Endothelial cell of umbilical vein (primary cell): ENCODE results near the gene SOX8. TPM values are rescaled to one million over a fixed set of nuclear protein-coding genes. Genes with fewer than 3 reads are reported as not detected.

Experiments used
- BruUV-seq: library from RNA; stranded (reverse); fragments of 400-500 nt; replicated peaks from 2 replicates; lab custom pipeline; 2021; lab: Mats Ljungman, UMichigan
- CTCF ChIA-PET: fragments of 300-600, 350-600 bp; sonication (Branson Sonifier 250); formaldehyde crosslinking; loops from one replicate; lab custom pipeline; 2021; ENCODE audit warnings: antibody characterized with exemption, inconsistent platforms; lab: Charles Lee
- POLR2A ChIA-PET: fragments of 300-600, 350-600 bp; sonication (Branson Sonifier 250); formaldehyde crosslinking; loops from one replicate; lab custom pipeline; 2021; ENCODE audit warnings: antibody characterized with exemption, inconsistent platforms; lab: Charles Lee
- DNase-seq: peaks from one replicate; pipeline ENCODE4 v3.0.0-alpha.2; 2011; ENCODE audit warnings: low read depth, low spot score
- FAIRE-seq: peaks from 2 replicates; lab custom pipeline; 2011; peaks lifted over from hg19 to GRCh38; lab: Jason Lieb, UNC
- H2AFZ ChIP-seq: 2 replicates; pipeline ENCODE4 v1.6.0; 2012; ENCODE audit warnings: low read depth, low read length, control low read depth, inconsistent platforms
- H3K27ac ChIP-seq: 2 replicates; pipeline ENCODE4 v1.5.1; 2011; ENCODE audit warnings: low read depth, mild to moderate bottlenecking, control low read depth, low read length, moderate library complexity; ENCODE audit not compliant: insufficient read depth
- H3K27me3 ChIP-seq, 2 experiments: 2 replicates each; pipeline versions ENCODE4 v1.6.0 to v1.6.1; 2011; ENCODE audit warnings: low read length in 2 of 2, mixed read lengths in 1 of 2; ENCODE audit not compliant: control insufficient read depth in 2 of 2, insufficient read depth in 2 of 2
- H3K36me3 ChIP-seq, 2 experiments: 2 replicates in 1 of 2; 3 replicates in 1 of 2; pipeline ENCODE4 v1.5.1; 2011; ENCODE audit warnings: low read length in 2 of 2, mild to moderate bottlenecking in 1 of 2, moderate library complexity in 1 of 2; ENCODE audit not compliant: control insufficient read depth in 2 of 2, insufficient read depth in 2 of 2; ENCODE audit errors: extremely low read depth in 1 of 2
- H3K4me1 ChIP-seq: 3 replicates; pipeline ENCODE4 v1.5.1; 2011; ENCODE audit warnings: mild to moderate bottlenecking, low read length; ENCODE audit not compliant: control insufficient read depth, insufficient read depth; ENCODE audit errors: extremely low read depth
- H3K4me2 ChIP-seq: 2 replicates; pipeline ENCODE4 v1.6.1; 2011; ENCODE audit warnings: low read length, control low read depth, mixed read lengths; ENCODE audit not compliant: insufficient read depth
- H3K4me3 ChIP-seq, 3 experiments: fragments of 200-600 bp in 1 of 3; sonication (generic), shearing (Covaris generic) in 1 of 3; replicated peaks in 1 of 3; 2 replicates each; pipeline ENCODE4 v1.5.1; 2011 to 2016; ENCODE audit warnings: control low read depth in 3 of 3, low read length in 3 of 3, mild to moderate bottlenecking in 2 of 3, inconsistent platforms in 1 of 3, low read depth in 1 of 3, moderate library complexity in 1 of 3; ENCODE audit not compliant: insufficient read depth in 1 of 3
- H3K79me2 ChIP-seq: 2 replicates; pipeline ENCODE4 v1.6.0; 2012; ENCODE audit warnings: low read length, inconsistent platforms; ENCODE audit not compliant: control insufficient read depth, insufficient read depth
- H3K9ac ChIP-seq: replicated peaks from 2 replicates; pipeline ENCODE3; 2011; ENCODE audit warnings: low read length, control low read depth; ENCODE audit not compliant: insufficient read depth; ENCODE audit errors: extremely low read depth
- H3K9me1 ChIP-seq: replicated peaks from 3 replicates; pipeline ENCODE4 v1.6.0; 2011; ENCODE audit warnings: mild to moderate bottlenecking, low read length; ENCODE audit not compliant: control insufficient read depth, insufficient read depth; ENCODE audit errors: extremely low read depth
- H3K9me3 ChIP-seq: replicated peaks from 2 replicates; pipeline ENCODE4 v1.5.1; 2012; ENCODE audit warnings: low read length, inconsistent platforms; ENCODE audit not compliant: control insufficient read depth, insufficient read depth
- H4K20me1 ChIP-seq: replicated peaks from 2 replicates; pipeline ENCODE3; 2011; ENCODE audit warnings: mild to moderate bottlenecking, low read length; ENCODE audit not compliant: control insufficient read depth, insufficient read depth; ENCODE audit errors: extremely low read depth
- EZH2 ChIP-seq: IDR thresholded peaks from 2 replicates; pipeline ENCODE4 v1.6.1; 2012; ENCODE audit warnings: borderline replicate concordance, low read depth, mild to moderate bottlenecking, moderate library complexity, low read length, inconsistent platforms; ENCODE audit not compliant: severe bottlenecking
- FOS ChIP-seq: IDR thresholded peaks from 2 replicates; pipeline ENCODE4 v1.6.1; 2011; ENCODE audit warnings: mild to moderate bottlenecking, low read length, moderate library complexity, borderline replicate concordance; ENCODE audit not compliant: insufficient read depth
- GATA2 ChIP-seq: IDR thresholded peaks from 2 replicates; pipeline ENCODE4 v1.7.0; 2011; ENCODE audit warnings: low read depth, mild to moderate bottlenecking, moderate library complexity, mixed read lengths, low read length; ENCODE audit not compliant: insufficient read length, insufficient read depth
- JUN ChIP-seq: IDR thresholded peaks from 2 replicates; pipeline ENCODE4 v1.6.1; 2011; ENCODE audit warnings: borderline replicate concordance, low read depth; ENCODE audit not compliant: insufficient read length, insufficient read depth
- MYC ChIP-seq: IDR thresholded peaks from one replicate; pipeline ENCODE4 v1.6.1; 2011; ENCODE audit warnings: mild to moderate bottlenecking, low read depth, low read length
- POLR2A ChIP-seq: IDR thresholded peaks from 2 replicates; pipeline ENCODE4 v1.6.1; 2012; ENCODE audit warnings: low read depth, mild to moderate bottlenecking, control low read depth, low read length
- POLR2AphosphoS5 ChIP-seq: IDR thresholded peaks from 2 replicates; pipeline ENCODE4 v1.6.1; 2012; ENCODE audit warnings: low read depth, mild to moderate bottlenecking, control low read depth, low read length, moderate library complexity; ENCODE audit not compliant: insufficient read depth
- dilution Hi-C: fragments of 300-500 bp; cut with MboI; formaldehyde crosslinking; loops from one replicate; pipeline ENCODE4 v1.15.0; 2019; ENCODE audit warnings: low sequenced_read_pairs; ENCODE audit not compliant: extremely low pct_ligation_motif_present
- intact Hi-C: fragments of 100-400 bp; cut with micrococcal nuclease; formaldehyde crosslinking; loops from one replicate; pipeline ENCODE4 v1.10.0; 2022
- polyA plus RNA-seq, 4 experiments: library from polyadenylated mRNA; depleted of rRNA in 3 of 4; stranded (reverse) in 3 of 4; unstranded in 1 of 4; fragments of >200 nt; gene quantifications; 2 replicates each; pipeline versions ENCODE4 v1.2.1 to v1.2.3, GENCODE V29; 2011 to 2012; ENCODE audit warnings: missing spikeins in 1 of 4
- total RNA-seq: library from RNA; stranded (reverse); gene quantifications from 2 replicates; pipeline ENCODE4 v1.2.3, GENCODE V29; 2021
- TF ChIP-seq, protein P1 (sequence below): IDR thresholded peaks from 2 replicates; pipeline ENCODE4 v1.6.1; 2011; ENCODE audit not compliant: insufficient read depth, insufficient read length
- TF ChIP-seq, protein P2 (sequence below), 2 donors: IDR thresholded peaks; 1 replicate in 1 of 2; 2 replicates in 1 of 2; pipeline ENCODE4 v1.5.1; 2011; ENCODE audit warnings: low read length in 2 of 2, mild to moderate bottlenecking in 2 of 2, moderate library complexity in 2 of 2, control low read depth in 1 of 2, inconsistent platforms in 1 of 2, low read depth in 1 of 2; ENCODE audit not compliant: insufficient read depth in 1 of 2; ENCODE audit errors: extremely low read depth in 1 of 2

SOX8 gene
- total and polyA plus RNA-seq, 2 donors (not counting 3 experiments of a cell fraction or from before 2014, with no cell fraction given): 0.52 to 0.53 TPM

DNA sequence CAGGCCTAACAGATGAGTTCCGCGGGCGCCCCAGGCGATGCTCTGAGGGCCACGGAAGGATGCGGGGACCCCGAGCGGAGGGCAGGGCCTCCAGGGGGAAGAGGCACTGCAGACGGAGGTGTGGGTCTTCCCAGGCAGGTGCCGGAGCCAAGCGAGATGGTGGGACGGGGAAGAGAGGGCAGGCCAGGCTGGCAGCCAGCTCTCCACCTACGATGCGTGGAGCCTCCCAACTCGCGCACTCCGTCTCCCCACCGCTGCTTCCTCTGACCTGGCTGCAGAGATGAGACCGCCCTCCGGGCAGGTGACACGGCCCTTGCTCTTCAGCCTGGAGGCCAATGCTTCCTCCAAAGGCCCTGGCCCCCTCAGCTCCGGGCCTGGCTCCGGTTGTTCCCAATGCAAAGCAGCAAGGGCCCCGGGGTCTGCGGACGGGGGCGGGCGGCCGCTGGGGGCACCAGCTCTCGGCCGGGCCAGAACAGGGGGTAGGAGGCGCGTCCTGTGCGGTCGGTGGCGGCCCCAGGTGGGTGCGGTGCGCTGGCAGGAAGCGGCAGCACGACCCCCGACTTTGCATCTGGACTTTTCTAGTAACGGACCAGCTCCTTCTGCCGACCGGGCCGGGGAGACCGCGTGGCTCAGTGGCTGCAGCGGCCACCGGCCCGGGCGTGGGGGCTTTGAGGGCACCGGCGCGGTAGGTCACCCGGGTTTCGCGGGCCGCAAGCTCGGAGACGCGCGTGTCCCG is 1.5 kb upstream of the SOX8 start:
- H3K9me3 ChIP-seq: no peaks in the 10 kb centered on the region
- dilution Hi-C loops (no loop called here), intact Hi-C loops (loop anchor here (2.0 kb wide), 1 partner anchor 17 kb away; no protein-coding TSS in a partner anchor)
- H3K9ac ChIP-seq: no peak overlapping the region
- no peak for TF ChIP-seq FOS
- no peak for TF ChIP-seq EZH2
- TF ChIP-seq MYC: no peak
- TF ChIP-seq, protein P1, sequence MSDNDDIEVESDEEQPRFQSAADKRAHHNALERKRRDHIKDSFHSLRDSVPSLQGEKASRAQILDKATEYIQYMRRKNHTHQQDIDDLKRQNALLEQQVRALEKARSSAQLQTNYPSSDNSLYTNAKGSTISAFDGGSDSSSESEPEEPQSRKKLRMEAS: no peak
- TF ChIP-seq POLR2AphosphoS5: no peak
- TF ChIP-seq, protein P2, sequence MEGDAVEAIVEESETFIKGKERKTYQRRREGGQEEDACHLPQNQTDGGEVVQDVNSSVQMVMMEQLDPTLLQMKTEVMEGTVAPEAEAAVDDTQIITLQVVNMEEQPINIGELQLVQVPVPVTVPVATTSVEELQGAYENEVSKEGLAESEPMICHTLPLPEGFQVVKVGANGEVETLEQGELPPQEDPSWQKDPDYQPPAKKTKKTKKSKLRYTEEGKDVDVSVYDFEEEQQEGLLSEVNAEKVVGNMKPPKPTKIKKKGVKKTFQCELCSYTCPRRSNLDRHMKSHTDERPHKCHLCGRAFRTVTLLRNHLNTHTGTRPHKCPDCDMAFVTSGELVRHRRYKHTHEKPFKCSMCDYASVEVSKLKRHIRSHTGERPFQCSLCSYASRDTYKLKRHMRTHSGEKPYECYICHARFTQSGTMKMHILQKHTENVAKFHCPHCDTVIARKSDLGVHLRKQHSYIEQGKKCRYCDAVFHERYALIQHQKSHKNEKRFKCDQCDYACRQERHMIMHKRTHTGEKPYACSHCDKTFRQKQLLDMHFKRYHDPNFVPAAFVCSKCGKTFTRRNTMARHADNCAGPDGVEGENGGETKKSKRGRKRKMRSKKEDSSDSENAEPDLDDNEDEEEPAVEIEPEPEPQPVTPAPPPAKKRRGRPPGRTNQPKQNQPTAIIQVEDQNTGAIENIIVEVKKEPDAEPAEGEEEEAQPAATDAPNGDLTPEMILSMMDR (IDR thresholded peaks at IDR 0.05; ENCODE audit: extremely low read depth in 1 of 2, insufficient read depth in 1 of 2, low read depth in 1 of 2, low read length in 2 of 2): no peak
- TF ChIP-seq POLR2A: no peak
- no peak for TF ChIP-seq GATA2
- TF ChIP-seq JUN: no peak
- BruUV-seq: no TSS peak
- H3K27ac ChIP-seq: no peak overlapping the region
- H3K79me2 ChIP-seq: no peaks in the 10 kb centered on the region
- H3K4me2 ChIP-seq: no peak overlapping the region
- H3K4me1 ChIP-seq: peaks cover 4% of the 10 kb centered on the region
- no peaks in the 10 kb centered on the region for H4K20me1 ChIP-seq
- no peaks in the 10 kb centered on the region for H3K9me1 ChIP-seq
- H3K36me3 ChIP-seq: no peaks in the 10 kb centered on the region
- CTCF ChIA-PET: interaction anchor here (0.7 to 3.1 kb wide), 3 partner anchors 9 to 77 kb away, joined by 3 to 13 read pairs (median 3); no protein-coding TSS in a partner anchor
- FAIRE-seq (no peak), DNase-seq (no peak)
- H3K27me3 ChIP-seq: peaks cover 8 to 20% of the 10 kb centered on the region in 2 experiments
- peak overlapping the region in 2 of 3 experiments; percentile 16 to 45 for H3K4me3 ChIP-seq
- H2AFZ ChIP-seq: no peak overlapping the region
- POLR2A ChIA-PET: no interaction called here
